Uterus (tissue), 2 donors: Measurements from ENCODE around the gene PSMA4.

Experiments
- CTCF ChIP-seq, 4 experiments: fragments of 200-600 bp in 2 of 4; fragments of 450-650 bp in 2 of 4; sonication (generic) in 2 of 4; IDR thresholded peaks; one replicate each; pipeline ENCODE4 v1.5.1; 2016 to 2019; ENCODE audit warnings: antibody characterized with exemption in 4 of 4, mild to moderate bottlenecking in 2 of 4, moderate library complexity in 1 of 4
- POLR2A ChIP-seq, 2 donors: fragments of 450-650 bp; IDR thresholded peaks; one replicate each; pipeline ENCODE4 v1.6.1; 2016; ENCODE audit warnings: antibody characterized with exemption in 2 of 2, mild to moderate bottlenecking in 1 of 2, moderate library complexity in 1 of 2

- TF ChIP-seq CTCF (IDR thresholded peaks at IDR 0.05) = no peak
- no peak for TF ChIP-seq POLR2A (IDR thresholded peaks at IDR 0.05)
These were observed 9.9 kb downstream of the PSMA4 start for GRCh38 chr15:78550194-78550593.
